Spleen (tissue), 7 donors: ENCODE results near the gene MYO16.

ENCODE experiments used
- CTCF ChIP-seq, 11 experiments: fragments of 200-600 bp in 7 of 11; fragments of 450-650 bp in 4 of 11; sonication (generic) in 4 of 11; IDR thresholded peaks in 8 of 11; conservative IDR thresholded peaks in 3 of 11; 1 replicate in 7 of 11; 2 replicates in 4 of 11; pipeline versions ENCODE4 v1.4.0 to v1.8.0; 2016 to 2021; ENCODE audit warnings: antibody characterized with exemption in 11 of 11, inconsistent platforms in 4 of 11, mild to moderate bottlenecking in 1 of 11
- POLR2A ChIP-seq, 3 donors: fragments of 450-650 bp; IDR thresholded peaks; one replicate each; pipeline ENCODE4 v1.5.1; 2017; ENCODE audit warnings: antibody characterized with exemption in 3 of 3, mild to moderate bottlenecking in 1 of 3
- POLR2AphosphoS5 ChIP-seq, 3 donors: sonication (generic); formaldehyde crosslinking; IDR thresholded peaks; one replicate each; pipeline ENCODE4 v1.5.1; 2017; ENCODE audit warnings: antibody characterized with exemption in 3 of 3
- donor health status: DM: no; HTN: no; CAD: no; lungs with moderate emphysema.
- donor health status: DM: no; HTN: no; CAD: no.
- donor health status: DM: no; HTN: no; CAD: no.

GRCh38 chr13:109021558-109021957 is 392.1 kb downstream of the MYO16 start:
- TF ChIP-seq CTCF (IDR thresholded peaks at IDR 0.05 in 8 of 11, conservative IDR thresholded peaks at IDR 0.05 in 3 of 11) (no peak), POLR2AphosphoS5 (IDR thresholded peaks at IDR 0.05) (no peak), POLR2A (IDR thresholded peaks at IDR 0.05) (no peak)
